Tongue (tissue), 2 donors: ENCODE data around the gene MELTF. TPM values are rescaled to one million over a fixed set of nuclear protein-coding genes. Genes with fewer than 3 reads are reported as not detected.
A peak's percentile ranks its signal among the peaks of the same experiment; 100 is the strongest.

Source experiments
- DNase-seq: peaks from one replicate; pipeline ENCODE4 v3.0.0-alpha.2; 2015
- total RNA-seq: library from RNA; depleted of rRNA; stranded (reverse); fragments of >200 nt; gene quantifications from one replicate; pipeline ENCODE4 v1.2.3, GENCODE V29; 2014

The MELTF gene
- total RNA-seq, 1 donor from 2014 or later: 6.6 TPM

GRCh38 chr3:196968233-196969133, 61.1 kb downstream of the MELTF start, which contains the start of gene PIGZ:
TSS of gene PIGZ (minus strand) at chr3:196968833. CDS start at chr3:196952031, 16,802 bp downstream.
- peak; percentile 44 for DNase-seq

- DNase-seq: no peak
Measured at GRCh38 chr3:196967412-196968232, 62.0 kb downstream of the MELTF start.

- DNase-seq: peak; percentile 35
Measured at GRCh38 chr3:196966526-196967401, 62.9 kb downstream of the MELTF start.

GRCh38 chr3:196965804-196966173, 63.8 kb downstream of the MELTF start:
- no peak for DNase-seq

GRCh38 chr3:196965112-196965803, 64.4 kb downstream of the MELTF start:
- no peak for DNase-seq

- no peak for DNase-seq
Measured at GRCh38 chr3:196963631-196963953, 66.0 kb downstream of the MELTF start.

GRCh38 chr3:196962930-196963630, 66.5 kb downstream of the MELTF start:
- DNase-seq: no peak

GRCh38 chr3:196962108-196962929, 67.3 kb downstream of the MELTF start:
- DNase-seq: no peak

GRCh38 chr3:196954832-196955231, 74.8 kb downstream of the MELTF start:
- no peak for DNase-seq

Other genes with a start within 250 kb of the MELTF start
- 81.4 TPM for gene SENP5, start 161.9 kb downstream of the MELTF start, total RNA-seq
- gene NCBP2, start 87.3 kb downstream of the MELTF start, total RNA-seq: 45.7 TPM
- gene PIGZ, start 61.0 kb downstream of the MELTF start, total RNA-seq: 2.4 TPM